ENCODE data around the gene ZNF783.

ZNF783 gene

DNA sequence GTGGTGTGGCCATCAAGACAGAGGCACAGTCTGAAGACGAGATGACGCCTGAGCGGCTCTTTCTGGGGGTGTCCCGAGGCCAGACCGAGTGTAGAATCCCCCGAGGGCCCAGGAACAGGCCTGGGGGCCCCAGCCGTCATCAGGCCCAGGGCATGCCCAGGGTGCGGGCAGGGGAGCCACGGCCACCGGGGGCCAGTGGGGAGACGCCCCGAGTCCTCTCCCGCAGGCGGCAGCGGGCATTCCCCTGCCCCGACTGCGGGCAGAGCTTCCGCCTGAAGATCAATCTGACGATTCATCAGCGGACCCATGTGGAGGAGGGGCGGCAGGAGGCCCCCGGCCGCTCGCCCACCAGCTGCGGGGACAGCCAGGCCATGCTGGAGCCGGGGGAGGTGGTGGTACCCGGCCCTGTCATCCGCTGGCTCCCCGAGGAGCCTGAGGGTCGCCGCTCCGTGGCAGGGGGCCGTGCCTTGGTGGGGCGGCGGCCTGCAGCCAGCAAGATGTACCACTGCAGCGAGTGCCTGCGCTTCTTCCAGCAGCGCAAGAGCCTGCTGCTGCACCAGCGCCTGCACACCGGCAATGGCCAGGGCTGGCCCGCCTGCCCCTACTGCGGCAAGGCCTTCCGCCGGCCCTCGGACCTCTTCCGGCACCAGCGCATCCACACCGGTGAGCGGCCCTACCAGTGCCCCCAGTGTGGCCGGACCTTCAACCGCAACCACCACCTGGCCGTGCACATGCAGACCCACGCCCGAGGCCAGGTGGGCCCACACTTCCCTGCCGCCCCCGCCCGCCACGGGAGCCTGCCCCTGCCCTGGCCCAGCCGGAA is 19.7 kb downstream of the ZNF783 start:
- DNase-seq (ENCODE audit: low read depth) = no peak

- DNase-seq (ENCODE audit: low read depth) = no peak
Measured at GRCh38 chr7:149282331-149282655, 20.3 kb downstream of the ZNF783 start.

DNA sequence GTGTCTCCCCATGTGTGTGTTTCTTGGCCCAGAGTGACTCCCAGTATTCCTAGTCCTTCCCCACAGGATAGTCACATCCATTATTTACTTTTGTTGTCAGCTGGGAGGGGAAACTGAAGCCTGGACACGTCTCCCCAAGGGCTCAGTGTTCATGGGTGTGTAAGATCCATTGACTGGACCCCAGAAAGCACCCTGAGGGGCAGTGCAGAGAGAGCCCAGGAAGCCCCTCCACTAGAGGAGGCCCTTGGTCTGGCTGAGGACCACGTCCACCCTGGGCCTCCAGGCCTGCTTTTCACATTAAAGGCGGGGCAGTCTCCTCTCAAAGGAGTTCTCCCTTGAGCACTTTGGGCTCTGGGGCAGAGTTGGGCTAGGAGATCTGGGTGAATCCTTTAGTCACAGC is 21.3 kb downstream of the ZNF783 start:
- no peak for DNase-seq (ENCODE audit: low read depth)

GRCh38 chr7:149284343-149284742 is 22.3 kb downstream of the ZNF783 start:
- no peak for DNase-seq (ENCODE audit: low read depth)

GRCh38 chr7:149284850-149285585 is 23.0 kb downstream of the ZNF783 start:
- peak; percentile 47 for DNase-seq (ENCODE audit: low read depth)

DNA sequence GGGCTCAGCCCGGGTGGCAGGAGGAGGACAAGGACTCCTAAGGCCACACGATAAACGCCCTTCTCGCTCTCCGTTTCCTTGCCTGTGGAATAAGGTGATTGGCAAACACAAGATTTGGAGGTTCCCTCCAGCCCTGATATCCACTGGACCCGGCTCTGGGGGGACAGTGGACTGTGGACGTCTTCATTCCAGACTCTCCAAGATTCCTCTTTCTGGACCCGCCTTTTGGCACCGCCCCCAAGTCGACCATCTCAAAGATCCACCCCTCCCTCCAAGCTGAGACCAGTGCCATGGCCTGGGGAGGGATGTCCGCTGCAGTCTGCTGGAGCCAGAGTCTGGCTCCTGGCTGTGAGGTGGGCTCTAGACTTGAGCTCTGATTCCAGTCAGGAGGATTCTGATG is 23.6 kb downstream of the ZNF783 start:
- peak; percentile 3 for DNase-seq (ENCODE audit: low read depth)

GRCh38 chr7:149286811-149287400 is 24.9 kb downstream of the ZNF783 start:
- DNase-seq (ENCODE audit: low read depth) = no peak

GRCh38 chr7:149287622-149288021 is 25.6 kb downstream of the ZNF783 start:
- no peak for DNase-seq (ENCODE audit: low read depth)

DNA sequence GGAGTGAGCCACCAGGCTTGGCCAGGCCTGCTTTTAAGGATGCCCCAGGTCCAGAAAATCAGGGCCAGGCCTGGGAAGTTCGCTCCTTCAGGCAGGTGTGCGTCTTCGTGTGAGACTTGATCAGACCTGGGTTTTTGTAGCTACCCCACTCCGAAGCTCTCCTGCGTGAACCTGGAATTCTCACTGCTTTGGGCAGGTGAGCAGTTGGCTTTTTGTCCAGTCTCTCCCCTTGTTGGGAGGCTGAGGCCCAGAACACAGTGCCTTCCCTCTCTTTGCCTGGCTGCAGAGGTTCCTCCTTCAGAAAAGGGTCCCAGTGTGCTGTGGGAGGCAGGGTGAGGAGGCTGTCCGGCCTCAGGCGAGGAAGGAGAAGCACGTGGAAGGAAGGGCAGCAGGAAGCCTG is 27.3 kb downstream of the ZNF783 start:
- no peak for DNase-seq (ENCODE audit: low read depth)

GRCh38 chr7:149289856-149290255 is 27.9 kb downstream of the ZNF783 start:
- no peak for DNase-seq (ENCODE audit: low read depth)

DNA sequence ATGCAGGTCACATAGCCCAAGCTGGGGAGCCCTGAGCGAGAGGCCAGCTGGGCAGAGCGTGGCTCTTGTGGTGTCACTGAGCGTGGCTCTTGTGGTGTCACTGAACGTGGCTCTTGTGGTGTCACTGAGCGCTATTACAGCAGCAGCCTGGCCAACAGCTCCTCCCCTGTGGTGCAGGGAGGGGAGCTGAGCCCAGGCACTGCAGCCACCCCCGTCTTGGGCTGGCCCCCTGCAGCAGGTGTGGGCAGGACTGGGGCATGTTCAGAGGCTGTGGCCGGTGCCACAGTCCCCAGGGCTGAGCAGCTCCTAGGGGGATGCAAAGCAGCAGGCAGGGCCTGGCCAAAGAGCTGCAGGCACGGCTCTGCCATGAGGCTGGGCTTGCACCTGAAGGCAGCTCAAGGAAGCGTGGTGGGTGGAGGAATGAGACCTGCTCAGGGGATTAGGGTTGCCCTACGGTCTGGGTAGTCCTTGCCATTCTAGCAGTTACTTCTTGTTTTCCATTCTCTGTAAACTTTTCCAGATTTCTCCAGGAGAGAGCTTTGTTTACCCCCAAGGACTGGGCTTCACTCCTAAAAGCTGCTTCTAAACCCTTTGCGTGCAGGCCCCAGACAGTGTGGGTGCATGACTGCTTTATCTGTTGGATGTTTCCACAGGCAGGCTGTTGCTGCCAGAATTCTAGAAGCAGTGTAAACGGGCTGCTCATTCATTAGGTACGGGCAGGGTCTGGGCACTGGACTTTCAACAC is 29.2 kb downstream of the ZNF783 start:
- DNase-seq (ENCODE audit: low read depth) = no peak

DNA sequence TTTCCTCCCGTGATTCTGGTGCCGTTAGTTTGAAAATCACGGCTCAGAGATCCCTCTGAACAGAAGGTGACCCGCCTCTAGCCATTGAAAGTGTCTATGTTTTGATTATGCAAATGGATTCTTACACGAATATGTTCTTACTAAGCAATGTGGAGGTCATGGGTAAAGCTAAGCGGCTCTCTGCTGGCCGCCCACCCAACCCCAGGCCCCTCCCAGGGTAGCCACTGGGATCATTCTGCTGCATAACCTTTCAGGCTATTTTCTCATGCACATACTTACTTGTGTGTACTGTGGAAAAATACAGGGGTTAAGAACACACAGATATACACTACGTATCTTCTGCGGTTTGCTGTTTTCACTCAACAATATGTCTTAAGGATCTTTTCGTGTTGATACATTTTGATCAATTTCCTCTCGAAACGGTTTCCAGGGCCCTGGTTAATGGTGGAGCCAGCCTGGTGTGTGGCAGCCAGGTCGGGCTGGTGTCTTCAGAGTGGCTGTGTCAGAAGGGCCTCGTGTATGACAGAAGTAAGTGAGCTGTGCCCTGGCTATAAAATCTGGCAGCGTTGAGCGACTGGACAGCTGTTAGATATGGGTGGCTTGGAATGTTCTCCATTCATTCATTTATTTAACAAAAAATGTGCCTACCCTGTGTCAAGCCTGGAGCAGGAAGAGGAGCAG is 29.9 kb downstream of the ZNF783 start:
- no peak for DNase-seq (ENCODE audit: low read depth)

DNA sequence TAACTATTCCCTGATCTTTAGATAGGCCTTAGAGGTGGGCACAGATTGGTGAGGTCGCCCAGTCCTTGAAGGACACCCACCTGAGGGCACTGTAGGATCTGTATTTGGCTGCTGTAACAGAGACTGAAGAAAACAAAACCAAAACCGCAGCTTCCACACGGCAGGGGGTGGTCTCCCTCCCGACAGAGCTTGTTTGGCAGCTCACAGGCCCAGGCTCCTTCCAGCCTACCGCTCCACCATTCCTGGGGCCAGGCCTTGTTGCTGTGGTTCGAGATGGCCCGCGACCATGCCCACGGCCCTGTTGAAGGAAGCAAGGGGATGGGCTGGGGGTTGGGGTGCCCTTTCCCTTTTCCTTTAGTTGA is 30.4 kb downstream of the ZNF783 start:
- no peak for DNase-seq (ENCODE audit: low read depth)

- DNase-seq (ENCODE audit: low read depth) = no peak
Measured at GRCh38 chr7:149293338-149293737, 31.3 kb downstream of the ZNF783 start.

DNA sequence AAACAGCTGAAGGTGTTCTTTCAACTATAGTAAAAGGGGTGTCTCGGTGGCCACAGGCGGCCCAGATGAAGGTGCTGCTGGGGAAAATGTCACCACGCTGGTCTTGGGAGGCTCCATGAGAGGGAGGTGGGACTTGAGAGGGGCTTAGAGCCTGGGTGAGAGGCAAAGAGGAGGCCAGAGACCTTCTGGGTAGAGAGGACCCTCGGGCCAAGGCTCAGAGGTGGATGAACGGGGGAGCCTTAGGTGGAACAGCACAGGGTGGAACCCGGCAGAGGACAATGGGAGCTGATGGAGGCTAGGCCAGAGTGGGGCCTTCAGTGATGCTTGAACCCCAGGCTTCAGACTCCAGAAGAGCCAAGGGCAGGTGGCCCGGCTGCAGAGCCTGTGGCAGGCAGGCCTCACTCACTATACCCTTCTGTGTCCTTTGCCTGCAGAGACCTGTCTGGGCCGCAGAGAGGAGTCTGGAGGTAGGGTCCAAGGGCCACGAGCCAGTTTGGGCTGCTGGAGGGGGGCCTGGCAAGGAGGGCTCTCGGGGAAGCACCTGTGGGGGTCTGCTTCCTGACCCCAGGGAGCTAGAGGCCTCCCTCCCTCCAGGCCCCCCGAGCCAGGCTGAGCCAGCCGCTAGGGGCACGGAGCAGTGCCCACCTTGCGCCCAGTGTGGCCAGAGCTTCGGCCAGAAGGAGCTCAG is 32.1 kb downstream of the ZNF783 start:
- DNase-seq (ENCODE audit: low read depth) = no peak

- DNase-seq (ENCODE audit: low read depth) = no peak
Measured at GRCh38 chr7:149294634-149295480, 32.9 kb downstream of the ZNF783 start.

GRCh38 chr7:149295481-149295850 is 33.5 kb downstream of the ZNF783 start:
- no peak for DNase-seq (ENCODE audit: low read depth)

GRCh38 chr7:149296368-149296767 is 34.4 kb downstream of the ZNF783 start:
- DNase-seq (ENCODE audit: low read depth) = no peak

GRCh38 chr7:149297034-149297755 is 35.2 kb downstream of the ZNF783 start:
- no peak for DNase-seq (ENCODE audit: low read depth)

Data from HS-5 (cell line).